GM12878 (cell line): ENCODE data around the gene PTPN14. TPM values are rescaled to one million over a fixed set of nuclear protein-coding genes. Genes with fewer than 3 reads are reported as not detected.

Experiments used
- ATAC-seq: fragments of 200-7000 bp; cut with Tn5 transposase; 3 replicates; pipeline ENCODE4 v1.9.1; 2020; ENCODE audit warnings: mild to moderate bottlenecking, moderate library complexity
- BruUV-seq: library from RNA; stranded (reverse); fragments of 400-500 nt; replicated peaks from 2 replicates; lab custom pipeline; 2021; lab: Mats Ljungman, UMichigan
- CTCF ChIA-PET: fragments of 300-600 bp; sonication (Branson Sonifier 250); formaldehyde crosslinking; extraction: SDS; loops from one replicate; lab custom pipeline; 2021; ENCODE audit warnings: inconsistent platforms; lab: Yijun Ruan, JAX
- POLR2A ChIA-PET: fragments of 350-600 bp; formaldehyde crosslinking; extraction: SDS; loops from one replicate; lab custom pipeline; 2021; ENCODE audit warnings: inconsistent platforms; lab: Charles Lee
- RAD21 ChIA-PET: fragments of 300-600 bp; sonication (Branson Sonifier 250); formaldehyde crosslinking; loops from one replicate; lab custom pipeline; 2023; ENCODE audit warnings: antibody characterized with exemption; ENCODE audit not compliant: unreplicated experiment; lab: Charles Lee
- SMC1A ChIA-PET: fragments of 300-600 bp; sonication (Branson Sonifier 250); formaldehyde crosslinking; loops from one replicate; lab custom pipeline; 2023; ENCODE audit not compliant: unreplicated experiment, uncharacterized antibody; lab: Charles Lee
- DNase-seq: peaks from one replicate; pipeline ENCODE4 v3.0.0-alpha.2; 2011; ENCODE audit warnings: low read depth, low spot score
- FAIRE-seq: peaks from 3 replicates; lab custom pipeline; 2011; peaks lifted over from hg19 to GRCh38; lab: Jason Lieb, UNC
- H2AFZ ChIP-seq: 2 replicates; pipeline ENCODE4 v1.6.0; 2011; ENCODE audit warnings: low read depth, low read length, control low read depth; ENCODE audit not compliant: control insufficient read depth
- H3K27ac ChIP-seq: 2 replicates; pipeline ENCODE4 v1.5.1; 2011; ENCODE audit warnings: control low read depth; ENCODE audit not compliant: control insufficient read depth, insufficient read depth
- H3K27me3 ChIP-seq, 2 experiments: replicated peaks in 1 of 2; 2 replicates each; pipeline versions ENCODE4 v1.6.0 to v1.6.1; 2011; ENCODE audit warnings: low read length in 1 of 2; ENCODE audit not compliant: control insufficient read depth in 2 of 2, insufficient read depth in 2 of 2
- H3K36me3 ChIP-seq, 2 experiments: 2 replicates each; pipeline ENCODE4 v1.5.1; 2011; ENCODE audit warnings: low read length in 1 of 2; ENCODE audit not compliant: control insufficient read depth in 2 of 2, insufficient read depth in 2 of 2
- H3K4me1 ChIP-seq: 2 replicates; pipeline ENCODE4 v1.6.1; 2011; ENCODE audit warnings: mild to moderate bottlenecking, low read length, moderate library complexity, mixed read lengths; ENCODE audit not compliant: control insufficient read depth, insufficient read depth
- H3K4me2 ChIP-seq: 2 replicates; pipeline ENCODE4 v1.6.0; 2011; ENCODE audit warnings: control low read depth; ENCODE audit not compliant: control insufficient read depth, insufficient read depth
- H3K4me3 ChIP-seq: fragments of 200-600 bp; sonication (generic); 2 replicates; pipeline ENCODE4 v1.5.1; 2016
- H3K79me2 ChIP-seq: 2 replicates; pipeline ENCODE4 v1.6.0; 2011; ENCODE audit warnings: low read length; ENCODE audit not compliant: control insufficient read depth, insufficient read depth
- H3K9ac ChIP-seq: 2 replicates; pipeline ENCODE4 v1.8.0; 2011; ENCODE audit warnings: low read length, control low read depth, mixed read lengths; ENCODE audit not compliant: control insufficient read depth, insufficient read depth
- H3K9me3 ChIP-seq: replicated peaks from 3 replicates; pipeline ENCODE4 v1.5.1; 2011; ENCODE audit warnings: mild to moderate bottlenecking, low read length; ENCODE audit not compliant: control insufficient read depth, insufficient read depth
- H4K20me1 ChIP-seq: 2 replicates; pipeline ENCODE4 v1.6.0; 2011; ENCODE audit not compliant: control insufficient read depth, insufficient read depth
- ATF2 ChIP-seq: IDR thresholded peaks from 2 replicates; pipeline ENCODE4 v1.6.1; 2012; ENCODE audit warnings: low read length, inconsistent platforms
- BMI1 ChIP-seq: fragments of 450-650 bp; IDR thresholded peaks from 2 replicates; pipeline ENCODE4 v1.6.1; 2016; ENCODE audit warnings: mild to moderate bottlenecking, moderate library complexity, borderline replicate concordance
- CHD1 ChIP-seq: IDR thresholded peaks from 2 replicates; pipeline ENCODE4 v1.6.1; 2012; ENCODE audit warnings: low read depth, low read length, improper control_type of control experiment
- CTCF ChIP-seq, 3 experiments: IDR thresholded peaks in 2 of 3; conservative IDR thresholded peaks in 1 of 3; 2 replicates each; pipeline ENCODE4 v1.5.1; 2011; ENCODE audit warnings: low read depth in 3 of 3, low read length in 3 of 3, mild to moderate bottlenecking in 3 of 3, control low read depth in 2 of 3, moderate library complexity in 2 of 3, inconsistent platforms in 1 of 3, mixed read lengths in 1 of 3; ENCODE audit not compliant: control insufficient read depth in 2 of 3, insufficient read depth in 1 of 3; ENCODE audit errors: extremely low read depth in 1 of 3
- DPF2 ChIP-seq: fragments of 450-650 bp; IDR thresholded peaks from 2 replicates; pipeline ENCODE4 v1.6.1; 2017; ENCODE audit warnings: mild to moderate bottlenecking
- ETV6 ChIP-seq, 2 experiments: fragments of 450-650 bp in 1 of 2; IDR thresholded peaks in 1 of 2; conservative IDR thresholded peaks in 1 of 2; 2 replicates each; pipeline ENCODE4 v1.6.1; 2014; ENCODE audit warnings: antibody characterized with exemption in 1 of 2, borderline replicate concordance in 1 of 2, low read depth in 1 of 2, mild to moderate bottlenecking in 1 of 2, moderate library complexity in 1 of 2
- EZH2 ChIP-seq: IDR thresholded peaks from 2 replicates; pipeline ENCODE4 v1.6.1; 2012; ENCODE audit warnings: low read depth, mild to moderate bottlenecking, control low read depth, inconsistent platforms, low read length, borderline replicate concordance; ENCODE audit not compliant: control insufficient read depth
- FOXM1 ChIP-seq: IDR thresholded peaks from 2 replicates; pipeline ENCODE4 v1.6.1; 2012; ENCODE audit warnings: low read depth, mild to moderate bottlenecking, inconsistent platforms, low read length, moderate library complexity
- HCFC1 ChIP-seq: fragments of 150-350 bp; IDR thresholded peaks from 2 replicates; pipeline ENCODE4 v1.6.1; 2014; ENCODE audit warnings: low read length
- NBN ChIP-seq: fragments of 450-650 bp; IDR thresholded peaks from 2 replicates; pipeline ENCODE4 v1.6.1; 2016
- NFIC ChIP-seq: IDR thresholded peaks from 2 replicates; pipeline ENCODE4 v1.6.1; 2012; ENCODE audit warnings: low read depth, mild to moderate bottlenecking, inconsistent platforms, low read length, moderate library complexity
- NFYA ChIP-seq: IDR thresholded peaks from 2 replicates; pipeline ENCODE4 v1.6.1; 2011; ENCODE audit warnings: low read depth, mild to moderate bottlenecking, low read length, improper control_type of control experiment, borderline replicate concordance
- NKRF ChIP-seq: fragments of 450-650 bp; conservative IDR thresholded peaks from 2 replicates; pipeline ENCODE4 v1.6.1; 2017; ENCODE audit warnings: mild to moderate bottlenecking, moderate library complexity
- NR2F1 ChIP-seq: fragments of 450-650 bp; conservative IDR thresholded peaks from 2 replicates; pipeline ENCODE4 v1.6.1; 2017; ENCODE audit warnings: mild to moderate bottlenecking
- POLR2AphosphoS5 ChIP-seq: IDR thresholded peaks from 2 replicates; pipeline ENCODE4 v1.6.1; 2011; ENCODE audit warnings: mild to moderate bottlenecking, low read length, inconsistent platforms
- SKIL ChIP-seq: fragments of 450-650 bp; IDR thresholded peaks from 2 replicates; pipeline ENCODE4 v1.6.1; 2017; ENCODE audit warnings: mild to moderate bottlenecking, low read depth, inconsistent platforms; ENCODE audit not compliant: poor library complexity, severe bottlenecking
- TCF7 ChIP-seq: IDR thresholded peaks from 2 replicates; pipeline ENCODE4 v1.6.1; 2014; ENCODE audit warnings: antibody characterized with exemption, borderline replicate concordance
- ZZZ3 ChIP-seq: IDR thresholded peaks from 2 replicates; pipeline ENCODE4 v1.6.1; 2011; ENCODE audit warnings: low read depth; ENCODE audit not compliant: control insufficient read depth, insufficient read length
- WGBS: methylation state at CpG from one replicate; pipeline ENCODE4 v1.1.6; 2016; ENCODE audit warnings: low lambda C conversion rate; ENCODE audit not compliant: insufficient replicate concordance, insufficient coverage; ENCODE audit errors: missing lambda C conversion rate; 5-methylcytosine and 5-hydroxymethylcytosine counted together
- in situ Hi-C: fragments of 300-500 bp; cut with MboI; formaldehyde crosslinking; loops from 9 replicates; pipeline ENCODE4 v1.14.3; 2018; ENCODE audit warnings: mixed read lengths
- intact Hi-C: fragments of 100-400 bp; cut with micrococcal nuclease; formaldehyde crosslinking; loops from one replicate; pipeline ENCODE4 v1.14.2; 2022; ENCODE audit not compliant: unreplicated experiment
- polyA plus RNA-seq, 11 experiments: library from polyadenylated mRNA; depleted of rRNA in 4 of 11; unstranded in 6 of 11; stranded (reverse) in 5 of 11; fragments of >200 nt; fragmentation: Nextera tagmentation in 4 of 11; fragmentation: Illumina TruSeq in 1 of 11; extraction: Ambion mirVana in 4 of 11; extraction: Trizol in 1 of 11; gene quantifications; 1 replicate in 1 of 11; 2 replicates in 10 of 11; pipeline versions ENCODE4 v1.2.1 to v1.2.3, GENCODE V29; 2011 to 2016; ENCODE audit warnings: inconsistent platforms in 2 of 11, missing spikeins in 2 of 11, low read depth in 1 of 11
- total RNA-seq, 4 experiments: library from RNA; depleted of rRNA in 3 of 4; stranded (reverse); fragments of >200 nt in 3 of 4; fragmentation: Illumina TruSeq in 1 of 4; extraction: Trizol in 1 of 4; gene quantifications; 2 replicates each; pipeline versions ENCODE4 v1.2.1 to v1.2.3, GENCODE V29; 2013 to 2021

PTPN14 gene
- total and polyA plus RNA-seq, 10 of the 15 experiments (the other 5 are each of a cell fraction or from before 2014, with no cell fraction given) = 0.05 to 5.1 (median 0.44) TPM

- CTCF ChIA-PET = interaction anchor here (1.5 to 17.7 kb wide), 5 partner anchors 10 to 285 kb away, joined by 3 to 597 read pairs (median 8); no protein-coding TSS in a partner anchor
- POLR2A ChIA-PET = no interaction called here
- BruUV-seq = no TSS peak
- H3K4me3 ChIP-seq = no peak overlapping the region
- FAIRE-seq (no peak), ATAC-seq (no peak), DNase-seq (no peak)
- no peaks in the 10 kb centered on the region for H3K79me2 ChIP-seq
- no peak overlapping the region for H3K4me2 ChIP-seq
- SMC1A ChIA-PET = interaction anchor here (1.1 to 1.3 kb wide), 2 partner anchors 243 to 244 kb away, joined by 3 read pairs; no protein-coding TSS in a partner anchor
- RAD21 ChIA-PET = no interaction called here
- no peaks in the 10 kb centered on the region for H4K20me1 ChIP-seq
- H3K4me1 ChIP-seq = no peaks in the 10 kb centered on the region
- in situ Hi-C loops (no loop called here), intact Hi-C loops (no loop called here)
- H3K27me3 ChIP-seq = no peaks in the 10 kb centered on the region
- H3K9ac ChIP-seq = no peak overlapping the region
- H2AFZ ChIP-seq = no peak overlapping the region
- no peaks in the 10 kb centered on the region for H3K36me3 ChIP-seq
- H3K9me3 ChIP-seq = peaks cover 4% of the 10 kb centered on the region; the same call in 1 of the 3 replicates
- WGBS = 89% methylated on average over 3 of the region's 3 CpGs
- H3K27ac ChIP-seq = no peak overlapping the region
- TF ChIP-seq POLR2AphosphoS5 (no peak), NKRF (no peak), HCFC1 (no peak), ATF2 (no peak), CTCF (IDR thresholded peaks at IDR 0.05 in 2 of 3, conservative IDR thresholded peaks at IDR 0.05 in 1 of 3; ENCODE audit: control insufficient read depth in 2 of 3, extremely low read depth in 1 of 3, insufficient read depth in 1 of 3, low read depth in 3 of 3, low read length in 3 of 3) (no peak), CHD1 (no peak), BMI1 (no peak), NBN (no peak), EZH2 (no peak), DPF2 (no peak), NFIC (no peak), ZZZ3 (no peak), SKIL (no peak), ETV6 (conservative IDR thresholded peaks at IDR 0.05 in 1 of 2, IDR thresholded peaks at IDR 0.05 in 1 of 2; ENCODE audit: borderline replicate concordance in 1 of 2, low read depth in 1 of 2) (no peak), NFYA (no peak), TCF7 (no peak), NR2F1 (no peak), FOXM1 (no peak)
Observed at GRCh38 chr1:214341932-214342331, 209.5 kb downstream of the PTPN14 start.
